Activated CD4-positive, CD25-positive, alpha-beta regulatory T cell treated with anti-CD3 and anti-CD28 coated beads, Interleukin-2, amount 50 U/mL, for 16 hours (primary cell): Measurements from ENCODE around the gene EGF.
"Not testable (repeated sequence)": the region's sequence is repeated elsewhere in the genome, so short reads cannot be mapped to it uniquely, and the experiment has no call there.

Experiments used
- DNase-seq: peaks from one replicate; pipeline ENCODE4 v3.0.0-alpha.2; 2020; ENCODE audit warnings: low read depth, low spot score

Gene EGF

DNA sequence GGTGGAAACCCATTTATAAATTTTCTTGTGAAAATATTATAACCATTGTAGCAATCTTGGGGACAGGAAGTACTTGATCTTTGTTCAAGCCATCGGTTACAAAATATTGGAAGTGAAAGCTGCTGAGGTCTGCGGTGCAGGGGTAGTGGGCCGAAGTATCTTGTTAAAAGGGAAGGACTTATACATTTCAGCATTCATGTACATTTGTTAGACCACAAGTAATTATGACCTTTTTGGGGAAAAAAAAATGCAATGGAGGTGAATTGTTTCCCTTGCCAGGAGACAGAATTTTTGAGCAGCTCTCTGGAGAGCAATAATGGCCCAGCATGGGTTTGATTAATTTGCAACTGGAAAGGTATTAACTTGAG is 121.3 kb downstream of the EGF start:
- no peak for DNase-seq

DNA sequence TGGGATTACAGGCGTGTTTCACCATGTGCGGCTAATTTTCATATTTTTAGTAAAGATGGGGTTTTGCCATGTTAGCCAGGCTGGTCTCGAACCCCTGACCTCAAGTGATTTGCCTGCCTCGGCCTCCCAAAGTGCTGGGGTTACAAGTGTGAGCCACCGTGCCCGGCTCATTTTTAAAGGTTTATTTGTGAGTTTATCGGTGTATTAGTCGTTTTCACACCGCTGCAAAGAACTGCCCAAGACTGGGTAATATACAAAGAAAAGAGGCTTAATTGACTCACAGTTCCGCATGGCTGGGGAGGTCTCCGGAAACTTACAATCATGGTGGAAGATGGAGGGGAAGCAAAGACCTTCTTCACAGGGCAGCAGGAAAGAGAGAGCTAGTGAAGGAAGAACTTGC is 126.5 kb downstream of the EGF start:
- DNase-seq: not testable (repeated sequence)

DNA sequence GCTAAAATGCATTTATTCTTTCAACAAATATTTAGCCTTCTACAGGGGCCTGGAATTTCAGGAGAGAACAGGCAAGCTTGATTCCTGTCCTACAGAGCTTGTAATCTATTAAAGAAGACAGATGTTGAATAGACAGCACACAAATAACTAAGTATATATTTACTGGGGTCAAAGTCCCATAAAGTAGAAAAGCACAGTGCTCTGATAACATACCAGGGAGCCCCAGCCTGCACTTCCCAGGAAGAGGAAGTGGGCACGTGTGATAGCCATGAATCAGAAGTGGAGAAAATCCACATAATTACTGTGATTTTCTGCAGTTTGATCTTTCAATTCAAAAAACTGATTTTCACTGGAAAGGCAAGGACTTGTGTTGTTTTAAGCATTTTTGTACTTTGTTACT is 129.1 kb downstream of the EGF start:
- DNase-seq: no peak

DNA sequence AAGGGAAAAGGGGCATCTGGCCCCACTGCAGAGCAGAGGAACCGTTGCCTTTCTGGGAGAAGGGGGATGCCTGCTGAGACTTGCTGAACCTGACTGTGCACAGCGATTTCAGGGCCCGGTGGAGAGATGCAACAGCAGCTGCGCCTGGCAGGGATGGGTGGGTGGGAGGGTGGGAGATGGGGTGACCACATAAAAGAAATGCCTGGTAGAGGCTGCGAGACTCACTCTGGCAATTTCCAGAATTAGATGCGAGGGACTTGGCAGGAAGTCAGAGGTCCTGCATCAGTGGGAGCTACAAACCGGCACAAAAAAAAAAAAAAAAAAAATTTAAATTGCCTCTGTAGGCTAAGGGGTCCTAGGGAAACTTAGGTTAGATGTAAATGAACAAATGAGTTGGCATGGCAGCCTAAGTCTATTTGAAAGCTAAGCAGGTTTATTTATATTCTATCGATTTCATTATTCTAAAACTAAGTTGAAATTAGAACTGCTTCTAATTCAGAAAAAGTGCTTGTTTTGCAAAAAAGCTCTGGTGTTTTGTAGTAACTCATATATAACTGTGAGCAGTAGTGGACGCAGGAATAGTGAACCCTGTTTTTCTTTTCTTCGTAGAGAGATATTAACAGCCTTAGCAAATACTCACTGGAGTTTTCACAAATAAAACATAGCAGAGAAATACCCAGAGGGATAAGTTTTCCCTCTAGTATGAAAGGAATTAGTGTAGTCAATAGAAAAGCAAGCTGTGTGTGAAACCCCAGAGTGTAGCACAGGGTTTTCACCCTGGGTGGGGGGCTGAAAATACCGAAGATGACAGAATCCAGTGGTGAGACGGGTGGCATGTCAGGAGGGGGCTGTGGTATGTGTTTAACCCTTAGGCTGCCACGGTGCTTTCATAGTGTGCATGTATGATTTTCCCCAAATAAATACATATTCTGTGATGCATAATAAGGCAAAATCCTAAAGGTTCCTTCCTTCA is 130.1 kb downstream of the EGF start:
- no peak for DNase-seq

DNA sequence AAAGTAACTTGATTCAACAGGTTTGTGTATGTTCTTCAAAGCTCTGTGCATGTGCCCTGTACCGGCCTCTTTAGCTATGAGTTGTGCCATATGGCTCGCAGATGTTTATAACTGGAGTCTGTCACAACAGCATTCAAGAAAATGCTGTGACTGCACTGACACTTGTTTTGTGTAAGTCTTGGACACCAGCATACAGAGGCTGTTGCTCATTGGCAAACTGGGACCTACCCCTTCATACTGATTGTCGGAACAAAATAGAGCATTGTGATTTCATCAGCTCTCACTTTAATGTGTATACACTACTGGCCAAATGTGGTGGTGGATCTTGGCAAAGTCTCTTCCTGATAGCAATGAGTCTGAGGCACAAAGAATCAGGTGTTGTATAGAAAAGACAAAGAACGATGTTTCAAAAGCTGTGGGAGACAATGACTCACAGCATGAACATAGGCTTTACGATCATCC is 133.9 kb downstream of the EGF start:
- DNase-seq: no peak

DNA sequence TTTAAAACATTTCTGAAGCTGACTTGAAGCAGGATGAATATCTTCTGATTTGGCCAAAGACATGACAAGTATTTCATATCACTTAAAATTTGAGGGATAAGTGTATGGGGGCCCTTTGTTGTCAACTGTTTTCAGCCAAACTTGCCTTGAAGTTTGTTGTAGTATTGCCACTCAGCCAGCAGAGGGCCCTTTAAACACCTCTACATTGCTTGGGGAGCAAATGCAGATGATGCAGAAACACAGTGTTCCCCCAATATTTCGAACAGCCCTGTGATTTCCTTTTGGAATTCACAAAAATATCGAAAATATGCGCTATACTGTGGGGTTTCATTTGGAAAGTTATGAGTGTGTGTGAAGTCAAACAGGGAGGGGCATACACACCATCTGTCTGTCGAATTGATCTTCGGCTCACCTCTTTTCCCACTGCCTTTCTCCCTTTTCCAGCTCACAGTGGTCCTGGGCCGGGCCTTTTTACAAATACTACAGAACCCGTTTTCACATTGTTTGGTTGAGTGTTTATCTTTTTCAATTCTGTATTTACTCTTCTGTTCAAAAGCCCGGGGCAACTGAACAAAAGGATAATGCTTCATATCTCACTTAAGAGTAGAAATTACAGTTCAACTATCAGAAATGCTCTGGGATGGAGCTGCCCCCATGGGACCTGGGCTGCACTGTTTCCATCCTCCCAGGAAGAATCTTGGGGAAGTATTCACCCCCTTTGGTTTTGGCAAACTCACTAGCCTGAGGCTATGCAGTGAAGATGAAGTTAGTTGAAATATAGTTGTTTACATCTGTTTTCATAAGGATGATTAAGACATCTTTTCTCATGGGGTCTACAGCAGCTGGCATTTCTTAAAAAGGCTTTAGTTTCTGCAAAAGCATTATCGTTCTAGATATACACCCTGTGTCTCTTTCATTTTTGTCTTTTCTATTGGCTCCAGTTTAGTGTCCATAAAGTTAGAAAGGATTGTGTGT is 137.6 kb downstream of the EGF start:
- DNase-seq: peak; percentile 16

DNA sequence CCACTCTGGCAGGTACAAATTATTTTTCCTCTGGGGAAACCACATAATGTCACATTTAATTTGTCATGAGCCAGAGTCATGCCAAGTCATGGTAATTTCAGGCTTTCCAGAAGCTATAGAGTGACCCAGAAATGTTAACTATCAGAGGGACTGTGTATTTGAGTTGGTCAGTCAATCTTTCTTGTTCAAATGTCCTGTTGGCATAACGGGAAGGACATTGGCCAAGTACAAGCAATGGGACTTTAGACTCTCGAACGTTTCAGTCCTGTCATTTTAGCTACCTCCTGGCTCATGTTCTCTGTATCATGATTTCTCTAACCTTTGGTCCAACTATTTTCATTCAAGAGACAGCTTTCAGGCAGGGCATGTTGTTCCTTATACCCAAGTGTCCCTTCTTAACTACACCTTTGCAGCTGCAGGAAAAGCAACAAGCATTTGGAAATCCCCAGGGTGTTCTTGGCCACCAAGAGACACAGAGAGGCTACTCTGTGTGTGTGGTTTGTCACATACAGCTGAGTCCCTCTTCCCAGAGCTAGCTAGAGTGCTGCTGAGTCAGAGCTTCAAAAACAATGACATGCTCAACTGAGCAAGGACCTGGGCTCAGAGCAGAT is 142.6 kb downstream of the EGF start:
- no peak for DNase-seq

DNA sequence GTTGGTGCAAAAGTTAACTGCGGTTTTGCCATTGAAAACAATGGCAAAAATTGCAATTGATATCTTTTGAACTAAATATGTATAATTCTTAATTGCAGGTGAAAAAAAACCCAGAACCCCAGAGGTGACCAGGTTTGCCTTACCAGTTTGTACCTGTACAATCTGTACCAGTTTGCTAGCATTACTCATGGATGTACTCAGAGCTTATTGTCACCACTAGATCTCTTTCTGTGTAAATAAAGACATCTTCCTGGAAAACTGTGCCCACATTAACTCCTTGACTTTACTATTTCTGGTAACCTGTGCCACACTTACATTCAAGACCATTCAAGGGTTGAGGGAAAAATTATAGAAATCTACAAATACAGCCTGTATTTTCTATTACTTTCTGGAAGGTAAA is 146.0 kb downstream of the EGF start:
- DNase-seq: no peak

GRCh38 chr4:110059556-110060191 is 147.0 kb downstream of the EGF start:
- DNase-seq: no peak

DNA sequence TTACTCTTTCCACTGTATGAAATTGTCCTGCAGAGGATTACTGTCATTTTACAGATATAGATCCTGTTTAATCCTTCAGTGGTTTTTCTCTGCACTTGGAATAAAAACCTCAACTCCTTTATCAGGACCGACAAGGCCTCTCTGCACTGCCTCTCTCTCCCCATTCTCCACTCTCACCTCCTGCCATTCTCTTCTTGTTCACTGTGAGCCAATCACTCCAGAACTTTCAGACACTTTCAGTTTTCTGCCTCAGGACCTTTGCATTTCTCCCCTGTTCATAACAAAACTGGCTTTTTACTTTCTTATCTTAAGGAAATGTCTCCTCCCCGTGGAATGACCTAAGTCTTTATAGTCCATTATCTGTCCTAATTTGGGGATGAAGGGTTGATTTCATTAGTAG is 148.4 kb downstream of the EGF start:
- no peak for DNase-seq
